GM12878 (cell line): ENCODE results near the gene TANK. TPM values are rescaled to one million over a fixed set of nuclear protein-coding genes. Genes with fewer than 3 reads are reported as not detected.

Experiments
- BHLHE40 ChIP-seq, 2 experiments: fragments of 450-650 bp in 1 of 2; IDR thresholded peaks; 2 replicates each; pipeline ENCODE4 v1.6.1; 2011 to 2017; ENCODE audit warnings: low read depth in 2 of 2, borderline replicate concordance in 1 of 2, improper control_type of control experiment in 1 of 2, low read length in 1 of 2, mild to moderate bottlenecking in 1 of 2
- CHD1 ChIP-seq: IDR thresholded peaks from 2 replicates; pipeline ENCODE4 v1.6.1; 2012; ENCODE audit warnings: low read depth, low read length, improper control_type of control experiment
- E2F8 ChIP-seq: fragments of 450-650 bp; IDR thresholded peaks from 2 replicates; pipeline ENCODE4 v1.6.1; 2018; ENCODE audit warnings: mild to moderate bottlenecking, low read depth, moderate library complexity; ENCODE audit not compliant: partially characterized antibody
- E4F1 ChIP-seq: fragments of 450-650 bp; IDR thresholded peaks from 2 replicates; pipeline ENCODE4 v1.6.1; 2018; ENCODE audit warnings: borderline replicate concordance, mild to moderate bottlenecking; ENCODE audit not compliant: partially characterized antibody
- EED ChIP-seq: sonication (generic); IDR thresholded peaks from 2 replicates; pipeline ENCODE4 v1.6.1; 2016; ENCODE audit warnings: antibody characterized with exemption, low read depth
- ESRRA ChIP-seq: IDR thresholded peaks from 2 replicates; pipeline ENCODE4 v1.6.1; 2012; ENCODE audit warnings: mild to moderate bottlenecking, low read length, improper control_type of control experiment
- GATAD2B ChIP-seq: fragments of 450-650 bp; conservative IDR thresholded peaks from 2 replicates; pipeline ENCODE4 v1.6.1; 2017; ENCODE audit warnings: low read depth, mild to moderate bottlenecking, moderate library complexity
- LARP7 ChIP-seq: fragments of 450-650 bp; IDR thresholded peaks from 2 replicates; pipeline ENCODE4 v1.6.1; 2017; ENCODE audit warnings: mild to moderate bottlenecking
- MTA2 ChIP-seq: fragments of 450-650 bp; IDR thresholded peaks from 2 replicates; pipeline ENCODE4 v1.6.1; 2016; ENCODE audit warnings: low read depth, mild to moderate bottlenecking, moderate library complexity
- MYB ChIP-seq: fragments of 150-350 bp; IDR thresholded peaks from 2 replicates; pipeline ENCODE4 v1.6.1; 2014; ENCODE audit warnings: mild to moderate bottlenecking, low read depth, low read length, borderline replicate concordance
- NR2C2 ChIP-seq: IDR thresholded peaks from 2 replicates; pipeline ENCODE4 v1.6.1; 2011; ENCODE audit warnings: borderline replicate concordance, low read depth; ENCODE audit not compliant: control insufficient read depth, insufficient read length
- POLR2A ChIP-seq: IDR thresholded peaks from 2 replicates; pipeline ENCODE4 v1.6.1; 2011; ENCODE audit warnings: low read depth, mild to moderate bottlenecking, low read length
- RFX5 ChIP-seq: IDR thresholded peaks from 2 replicates; pipeline ENCODE4 v1.6.1; 2011; ENCODE audit warnings: low read depth, low read length, improper control_type of control experiment
- SMAD1 ChIP-seq: fragments of 450-650 bp; IDR thresholded peaks from 2 replicates; pipeline ENCODE4 v1.6.1; 2018; ENCODE audit warnings: mild to moderate bottlenecking, low read depth; ENCODE audit not compliant: partially characterized antibody
- SMAD5 ChIP-seq: IDR thresholded peaks from 2 replicates; pipeline ENCODE4 v1.6.1; 2016; ENCODE audit warnings: antibody characterized with exemption, low read depth
- SMARCA5 ChIP-seq: fragments of 450-650 bp; IDR thresholded peaks from 2 replicates; pipeline ENCODE4 v1.6.1; 2017; ENCODE audit warnings: mild to moderate bottlenecking
- STAT1 ChIP-seq: fragments of 450-650 bp; conservative IDR thresholded peaks from 2 replicates; pipeline ENCODE4 v1.6.1; 2014; ENCODE audit warnings: antibody characterized with exemption, mild to moderate bottlenecking
- SUZ12 ChIP-seq: fragments of 200-600 bp; sonication (generic); IDR thresholded peaks from one replicate; pipeline ENCODE4 v1.6.1; 2018; ENCODE audit warnings: antibody characterized with exemption, mild to moderate bottlenecking; ENCODE audit not compliant: unreplicated experiment
- USF1 ChIP-seq: IDR thresholded peaks from 2 replicates; pipeline ENCODE4 v1.6.1; 2011; ENCODE audit warnings: borderline replicate concordance, low read depth, mild to moderate bottlenecking, moderate library complexity, mixed read lengths, low read length; ENCODE audit not compliant: insufficient read depth; ENCODE audit errors: extremely low read length
- USF2 ChIP-seq: IDR thresholded peaks from 2 replicates; pipeline ENCODE4 v1.6.1; 2011; ENCODE audit warnings: low read depth, low read length, improper control_type of control experiment, borderline replicate concordance
- ZNF217 ChIP-seq: fragments of 450-650 bp; IDR thresholded peaks from 2 replicates; pipeline ENCODE4 v1.6.1; 2017; ENCODE audit warnings: antibody characterized with exemption, mild to moderate bottlenecking
- ZNF384 ChIP-seq: IDR thresholded peaks from 2 replicates; pipeline ENCODE4 v1.6.1; 2012; ENCODE audit warnings: low read depth, mild to moderate bottlenecking, low read length, improper control_type of control experiment, borderline replicate concordance
- ZSCAN29 ChIP-seq: fragments of 450-650 bp; IDR thresholded peaks from 2 replicates; pipeline ENCODE4 v1.6.1; 2017; ENCODE audit warnings: mild to moderate bottlenecking, moderate library complexity
- ZZZ3 ChIP-seq: IDR thresholded peaks from 2 replicates; pipeline ENCODE4 v1.6.1; 2011; ENCODE audit warnings: low read depth; ENCODE audit not compliant: control insufficient read depth, insufficient read length
- polyA plus RNA-seq, 11 experiments: library from polyadenylated mRNA; depleted of rRNA in 4 of 11; unstranded in 6 of 11; stranded (reverse) in 5 of 11; fragments of >200 nt; fragmentation: Nextera tagmentation in 4 of 11; fragmentation: Illumina TruSeq in 1 of 11; extraction: Ambion mirVana in 4 of 11; extraction: Trizol in 1 of 11; gene quantifications; 1 replicate in 1 of 11; 2 replicates in 10 of 11; pipeline versions ENCODE4 v1.2.1 to v1.2.3, GENCODE V29; 2011 to 2016; ENCODE audit warnings: inconsistent platforms in 2 of 11, missing spikeins in 2 of 11, low read depth in 1 of 11
- total RNA-seq, 4 experiments: library from RNA; depleted of rRNA in 3 of 4; stranded (reverse); fragments of >200 nt in 3 of 4; fragmentation: Illumina TruSeq in 1 of 4; extraction: Trizol in 1 of 4; gene quantifications; 2 replicates each; pipeline versions ENCODE4 v1.2.1 to v1.2.3, GENCODE V29; 2013 to 2021

TANK gene
- total and polyA plus RNA-seq, 10 of the 15 experiments (the other 5 are each of a cell fraction or from before 2014, with no cell fraction given) = 48.6 to 127 (median 103) TPM

GRCh38 chr2:161136696-161137324 is 23.4 kb upstream of the TANK start (continued):
- TF ChIP-seq EED = 0 out of 2 replicates have a peak, but pooled peaks have one; percentile 27
- TF ChIP-seq MTA2 = peak; percentile 44
- TF ChIP-seq RFX5 = no peak
- peak; percentile 44; the same call in 1 of the 2 replicates for TF ChIP-seq GATAD2B
- TF ChIP-seq USF1 = no peak
- no peak for TF ChIP-seq E2F8
- TF ChIP-seq SMARCA5 = peak; percentile 13; the same call in 1 of the 2 replicates
- peak; percentile 91 for TF ChIP-seq SMAD1
- TF ChIP-seq STAT1 = 0 out of 2 replicates have a peak, but pooled peaks have one; percentile 37
- TF ChIP-seq USF2 = no peak
- TF ChIP-seq NR2C2 = no peak
- no peak for TF ChIP-seq E4F1
- no peak; the same call in 1 of the 2 replicates for TF ChIP-seq ZNF217
- TF ChIP-seq ZSCAN29 = no peak
- no peak for TF ChIP-seq ZNF384
- TF ChIP-seq BHLHE40 (IDR thresholded peaks at IDR 0.05; ENCODE audit: borderline replicate concordance in 1 of 2, low read depth in 2 of 2, low read length in 1 of 2) = peak; percentile 80 to 87
- peak; percentile 83; the same call in 1 of the 2 replicates for TF ChIP-seq SMAD5
- TF ChIP-seq CHD1 = peak; percentile 64; the same call in 1 of the 2 replicates
- peak; percentile 56 for TF ChIP-seq POLR2A
- no peak for TF ChIP-seq SUZ12
- no peak for TF ChIP-seq LARP7
- TF ChIP-seq MYB = no peak
- TF ChIP-seq ESRRA = no peak
- no peak for TF ChIP-seq ZZZ3
